ENCODE measurements around the gene DYRK1B.
"Not testable (repeated sequence)": the region's sequence is repeated elsewhere in the genome, so short reads cannot be mapped to it uniquely, and the experiment has no call there.

The DYRK1B gene

GRCh38 chr19:39810424-39810823 lies 23.5 kb downstream of the DYRK1B start:
- no peak for DNase-seq (ENCODE audit: low read depth)
- H3K4me3 ChIP-seq (ENCODE audit: low read depth, low read length), result no peak overlapping the region
- TF ChIP-seq CTCF (IDR thresholded peaks at IDR 0.05; ENCODE audit: low read depth, low read length) (no peak), MYC (IDR thresholded peaks at IDR 0.05; ENCODE audit: low read depth, low read length) (no peak), POLR2A (IDR thresholded peaks at IDR 0.05; ENCODE audit: extremely low read depth, insufficient read length) (no peak), MAX (IDR thresholded peaks at IDR 0.05; ENCODE audit: low read depth, low read length) (no peak)

GRCh38 chr19:39809368-39809767 lies 24.6 kb downstream of the DYRK1B start:
- no peak overlapping the region for H3K4me3 ChIP-seq (ENCODE audit: low read depth, low read length)
- no peak for DNase-seq (ENCODE audit: low read depth)
- TF ChIP-seq MYC (IDR thresholded peaks at IDR 0.05; ENCODE audit: low read depth, low read length), result no peak
- TF ChIP-seq CTCF (IDR thresholded peaks at IDR 0.05; ENCODE audit: low read depth, low read length), result no peak
- no peak for TF ChIP-seq POLR2A (IDR thresholded peaks at IDR 0.05; ENCODE audit: extremely low read depth, insufficient read length)
- TF ChIP-seq MAX (IDR thresholded peaks at IDR 0.05; ENCODE audit: low read depth, low read length), result no peak

- not testable (repeated sequence) for H3K4me3 ChIP-seq (ENCODE audit: low read depth, low read length); DNase-seq (ENCODE audit: low read depth)
Measured at GRCh38 chr19:39808688-39809087, 25.3 kb downstream of the DYRK1B start.

GRCh38 chr19:39807846-39808364 lies 26.1 kb downstream of the DYRK1B start:
- no peak overlapping the region for H3K4me3 ChIP-seq (ENCODE audit: low read depth, low read length)
- no peak for DNase-seq (ENCODE audit: low read depth)
- TF ChIP-seq MAX (IDR thresholded peaks at IDR 0.05; ENCODE audit: low read depth, low read length) (no peak), MYC (IDR thresholded peaks at IDR 0.05; ENCODE audit: low read depth, low read length) (no peak), POLR2A (IDR thresholded peaks at IDR 0.05; ENCODE audit: extremely low read depth, insufficient read length) (no peak), CTCF (IDR thresholded peaks at IDR 0.05; ENCODE audit: low read depth, low read length) (no peak)

- TF ChIP-seq MAX (IDR thresholded peaks at IDR 0.05; ENCODE audit: low read depth, low read length) (no peak), CTCF (IDR thresholded peaks at IDR 0.05; ENCODE audit: low read depth, low read length) (no peak), POLR2A (IDR thresholded peaks at IDR 0.05; ENCODE audit: extremely low read depth, insufficient read length) (no peak), MYC (IDR thresholded peaks at IDR 0.05; ENCODE audit: low read depth, low read length) (no peak)
- no peak overlapping the region for H3K4me3 ChIP-seq (ENCODE audit: low read depth, low read length)
- DNase-seq (ENCODE audit: low read depth), result no peak
Measured at GRCh38 chr19:39805104-39805503, 28.9 kb downstream of the DYRK1B start.

- H3K4me3 ChIP-seq (ENCODE audit: low read depth, low read length), result no peak overlapping the region
- DNase-seq (ENCODE audit: low read depth), result no peak
- TF ChIP-seq MAX (IDR thresholded peaks at IDR 0.05; ENCODE audit: low read depth, low read length) (no peak), POLR2A (IDR thresholded peaks at IDR 0.05; ENCODE audit: extremely low read depth, insufficient read length) (no peak), CTCF (IDR thresholded peaks at IDR 0.05; ENCODE audit: low read depth, low read length) (no peak), MYC (IDR thresholded peaks at IDR 0.05; ENCODE audit: low read depth, low read length) (no peak)
Measured at GRCh38 chr19:39802958-39803357, 31.0 kb downstream of the DYRK1B start.

Data from NB4 (cell line).